Mucosa of descending colon (tissue), 3 donors: ENCODE results near the gene GNAS-AS1. TPM values are rescaled to one million over a fixed set of nuclear protein-coding genes. Genes with fewer than 3 reads are reported as not detected.

Experiments
- microRNA-seq: library from miRNA; unstranded; fragments of <30 nt; microRNA quantifications from one replicate; pipeline ENCODE4, GENCODE V29; 2019
- total RNA-seq, 3 donors: library from RNA; stranded (reverse); fragmentation: NEBNext Ultra II Directional in 2 of 3; extraction: Animal tissue kit (Norgen Biotek cat#: 25700) in 2 of 3; gene quantifications; one replicate each; pipeline versions ENCODE4 v1.2.1 to v1.2.4, GENCODE V29; 2021 to 2023
- donor health status: DM: no; HTN: no; CAD: no; lungs with moderate emphysema.
- donor health status: DM: no; HTN: no; CAD: no.
- donor health status: DM: no; HTN: yes; CAD: no.

Gene GNAS-AS1
- total RNA-seq, 3 donors from 2014 or later, result 0.54 to 1.4 (median 1.0) TPM

Small RNA genes lying within 50 kb of the gene (microRNA-seq; reads per million reads assigned to microRNA genes)
- not detected for gene MIR298

Other genes starting within 250 kb of the GNAS-AS1 start
- gene STX16, start 199.6 kb downstream of the GNAS-AS1 start, total RNA-seq, result 10 to 100 TPM; 42.2 to 70.4 (median 43.1) TPM
- 10 to 100 TPM; 26.8 to 41.6 (median 30.8) TPM for gene NPEPL1, start 158.1 kb downstream of the GNAS-AS1 start, total RNA-seq
- 100 to 1,000 TPM; 583 to 659 (median 632) TPM for gene GNAS, start 1.8 kb upstream of the GNAS-AS1 start, total RNA-seq
- 10 to 100 TPM; 47.9 to 51.7 (median 50.0) TPM for gene NELFCD, start 130.4 kb upstream of the GNAS-AS1 start, total RNA-seq
- 100 to 1,000 TPM; 269 to 272 (median 271) TPM for gene CTSZ, start 156.4 kb upstream of the GNAS-AS1 start, total RNA-seq
- not detected for gene TUBB1, start 168.5 kb upstream of the GNAS-AS1 start, total RNA-seq
- 10 to 100 TPM; 65.4 to 76.1 (median 71.3) TPM for gene ATP5F1E, start 181.4 kb upstream of the GNAS-AS1 start, total RNA-seq
- 100 to 1,000 TPM in 2 of 3 donors, 10 to 100 TPM in 1; 82.3 to 142 (median 121) TPM for gene PRELID3B, start 191.9 kb upstream of the GNAS-AS1 start, total RNA-seq